Fibroblast of lung (primary cell): ENCODE measurements around the gene COL24A1. TPM values are rescaled to one million over a fixed set of nuclear protein-coding genes. Genes with fewer than 3 reads are reported as not detected.
"Not testable (repeated sequence)": the region's sequence is repeated elsewhere in the genome, so short reads cannot be mapped to it uniquely, and the experiment has no call there.

Experiments used
- DNase-seq, 2 donors: peaks; one replicate each; pipeline versions ENCODE4 v3.0.0 to v3.0.0-alpha.2; 2010; ENCODE audit warnings: low read depth in 2 of 2
- H2AFZ ChIP-seq: 2 replicates; pipeline ENCODE4 v1.5.1; 2012; ENCODE audit warnings: low read length, control low read depth, inconsistent platforms
- H3K27ac ChIP-seq: 2 replicates; pipeline ENCODE4 v1.5.1; 2011; ENCODE audit warnings: low read length, control low read depth; ENCODE audit not compliant: insufficient read depth
- H3K27me3 ChIP-seq: 2 replicates; pipeline ENCODE4 v1.5.1; 2011; ENCODE audit warnings: mild to moderate bottlenecking, low read length; ENCODE audit not compliant: control insufficient read depth, insufficient read depth
- H3K36me3 ChIP-seq: 2 replicates; pipeline ENCODE4 v1.5.1; 2011; ENCODE audit warnings: low read length; ENCODE audit not compliant: control insufficient read depth, insufficient read depth
- H3K4me1 ChIP-seq: 2 replicates; pipeline ENCODE4 v1.5.1; 2011; ENCODE audit warnings: low read length; ENCODE audit not compliant: control insufficient read depth, insufficient read depth; ENCODE audit errors: extremely low read depth
- H3K4me2 ChIP-seq: 2 replicates; pipeline ENCODE4 v1.5.1; 2011; ENCODE audit warnings: low read length, control low read depth; ENCODE audit not compliant: insufficient read depth; ENCODE audit errors: extremely low read depth
- H3K4me3 ChIP-seq, 4 experiments: fragments of 200-600 bp in 1 of 4; sonication (generic) in 1 of 4; replicated peaks in 1 of 4; 2 replicates each; pipeline ENCODE4 v1.5.1; 2011 to 2016; ENCODE audit warnings: low read length in 4 of 4, low read depth in 3 of 4, mild to moderate bottlenecking in 3 of 4, control low read depth in 2 of 4, inconsistent platforms in 1 of 4, mixed read lengths in 1 of 4; ENCODE audit not compliant: insufficient read depth in 1 of 4; ENCODE audit errors: control extremely low read depth in 1 of 4
- H3K79me2 ChIP-seq: 2 replicates; pipeline ENCODE4 v1.5.1; 2012; ENCODE audit warnings: mild to moderate bottlenecking, low read length, inconsistent platforms; ENCODE audit not compliant: control insufficient read depth, insufficient read depth
- H3K9ac ChIP-seq: 2 replicates; pipeline ENCODE4 v1.5.1; 2011; ENCODE audit warnings: mild to moderate bottlenecking, low read length, control low read depth; ENCODE audit not compliant: insufficient read depth
- H3K9me3 ChIP-seq: 2 replicates; pipeline ENCODE4 v1.5.1; 2012; ENCODE audit warnings: low read depth, low read length; ENCODE audit not compliant: control insufficient read depth, insufficient read depth
- H4K20me1 ChIP-seq: 2 replicates; pipeline ENCODE4 v1.5.1; 2011; ENCODE audit warnings: low read length; ENCODE audit not compliant: control insufficient read depth, insufficient read depth; ENCODE audit errors: extremely low read depth
- EZH2 ChIP-seq: IDR thresholded peaks from 2 replicates; pipeline ENCODE4 v1.5.1; 2012; ENCODE audit warnings: low read length, control low read depth, mild to moderate bottlenecking; ENCODE audit errors: missing control alignments
- polyA plus RNA-seq, 2 donors: library from polyadenylated mRNA; depleted of rRNA in 1 of 2; stranded (reverse) in 1 of 2; unstranded in 1 of 2; fragments of >200 nt; gene quantifications; 2 replicates each; pipeline ENCODE4 v1.2.1, GENCODE V29; 2011 to 2012; ENCODE audit warnings: missing spikeins in 1 of 2
- total RNA-seq: library from RNA; depleted of rRNA; stranded (reverse); fragments of >200 nt; gene quantifications from 2 replicates; pipeline ENCODE4 v1.2.1, GENCODE V29; 2014
- TF ChIP-seq, protein P1 (sequence below), 2 donors: IDR thresholded peaks in 1 of 2; conservative IDR thresholded peaks in 1 of 2; 1 replicate in 1 of 2; 2 replicates in 1 of 2; pipeline ENCODE4 v1.5.1; 2011 to 2012; ENCODE audit warnings: low read length in 2 of 2, control low read depth in 1 of 2, inconsistent platforms in 1 of 2, low read depth in 1 of 2, mild to moderate bottlenecking in 1 of 2

COL24A1 gene
- total and polyA plus RNA-seq, 2 donors (not counting 1 experiment from before 2014, with no cell fraction given) = 0.31 to 3.3 TPM

DNA sequence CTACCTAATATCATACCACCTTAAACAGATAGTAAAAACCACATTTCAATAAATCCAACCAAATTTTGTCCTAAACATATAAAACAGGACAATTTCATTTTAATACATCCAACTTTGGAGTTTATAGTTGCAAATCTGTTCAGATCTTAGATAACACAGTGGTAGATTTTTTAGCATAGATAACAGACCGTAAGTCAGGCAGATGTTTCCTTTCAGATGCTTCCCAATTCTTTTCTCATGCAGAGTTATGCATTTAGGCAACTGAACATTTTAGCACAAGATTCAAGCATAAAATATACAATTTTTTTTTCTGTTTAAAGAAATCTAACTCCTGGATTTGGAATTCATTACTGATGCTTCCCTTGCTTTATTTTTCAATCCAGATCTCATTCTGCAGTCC is 291.8 kb downstream of the COL24A1 start:
- TF ChIP-seq, protein P1, sequence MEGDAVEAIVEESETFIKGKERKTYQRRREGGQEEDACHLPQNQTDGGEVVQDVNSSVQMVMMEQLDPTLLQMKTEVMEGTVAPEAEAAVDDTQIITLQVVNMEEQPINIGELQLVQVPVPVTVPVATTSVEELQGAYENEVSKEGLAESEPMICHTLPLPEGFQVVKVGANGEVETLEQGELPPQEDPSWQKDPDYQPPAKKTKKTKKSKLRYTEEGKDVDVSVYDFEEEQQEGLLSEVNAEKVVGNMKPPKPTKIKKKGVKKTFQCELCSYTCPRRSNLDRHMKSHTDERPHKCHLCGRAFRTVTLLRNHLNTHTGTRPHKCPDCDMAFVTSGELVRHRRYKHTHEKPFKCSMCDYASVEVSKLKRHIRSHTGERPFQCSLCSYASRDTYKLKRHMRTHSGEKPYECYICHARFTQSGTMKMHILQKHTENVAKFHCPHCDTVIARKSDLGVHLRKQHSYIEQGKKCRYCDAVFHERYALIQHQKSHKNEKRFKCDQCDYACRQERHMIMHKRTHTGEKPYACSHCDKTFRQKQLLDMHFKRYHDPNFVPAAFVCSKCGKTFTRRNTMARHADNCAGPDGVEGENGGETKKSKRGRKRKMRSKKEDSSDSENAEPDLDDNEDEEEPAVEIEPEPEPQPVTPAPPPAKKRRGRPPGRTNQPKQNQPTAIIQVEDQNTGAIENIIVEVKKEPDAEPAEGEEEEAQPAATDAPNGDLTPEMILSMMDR (conservative IDR thresholded peaks at IDR 0.05 in 1 of 2, IDR thresholded peaks at IDR 0.05 in 1 of 2; ENCODE audit: low read depth in 1 of 2, low read length in 2 of 2) = no peak
- no peak for TF ChIP-seq EZH2
- no peak overlapping the region for H3K4me2 ChIP-seq
- no peaks in the 10 kb centered on the region for H3K9me3 ChIP-seq
- H3K79me2 ChIP-seq = no peaks in the 10 kb centered on the region
- peak in 1 of 2 donors; percentile 6 for DNase-seq
- no peak overlapping the region for H3K27ac ChIP-seq
- H3K4me1 ChIP-seq = no peaks in the 10 kb centered on the region
- H4K20me1 ChIP-seq = no peaks in the 10 kb centered on the region
- no peak overlapping the region for H3K9ac ChIP-seq
- no peak overlapping the region for H3K4me3 ChIP-seq
- H2AFZ ChIP-seq = no peak overlapping the region
- H3K27me3 ChIP-seq = no peaks in the 10 kb centered on the region
- H3K36me3 ChIP-seq = no peaks in the 10 kb centered on the region

DNA sequence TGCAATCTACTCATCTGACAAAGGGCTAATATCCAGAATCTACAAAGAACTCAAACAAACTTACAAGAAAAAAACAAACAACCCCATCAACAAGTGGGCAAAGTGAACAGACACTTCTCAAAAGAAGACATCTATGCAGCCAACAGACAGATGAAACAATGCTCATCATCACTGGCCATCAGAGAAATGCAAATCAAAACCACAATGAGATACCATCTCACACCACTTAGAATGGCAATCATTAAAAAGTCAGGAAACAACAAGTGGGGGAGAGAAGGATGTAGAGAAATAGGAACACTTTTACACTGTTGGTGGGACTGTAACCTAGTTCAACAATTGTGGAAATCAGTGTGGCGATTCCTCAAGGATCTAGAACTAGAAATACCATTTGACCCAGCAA is 292.9 kb downstream of the COL24A1 start:
- H2AFZ ChIP-seq, H3K4me2 ChIP-seq, H3K4me1 ChIP-seq, H3K27ac ChIP-seq, H3K79me2 ChIP-seq, H3K4me3 ChIP-seq, H3K27me3 ChIP-seq, H3K36me3 ChIP-seq, DNase-seq, H3K9ac ChIP-seq, H4K20me1 ChIP-seq, H3K9me3 ChIP-seq: not testable (repeated sequence)

DNA sequence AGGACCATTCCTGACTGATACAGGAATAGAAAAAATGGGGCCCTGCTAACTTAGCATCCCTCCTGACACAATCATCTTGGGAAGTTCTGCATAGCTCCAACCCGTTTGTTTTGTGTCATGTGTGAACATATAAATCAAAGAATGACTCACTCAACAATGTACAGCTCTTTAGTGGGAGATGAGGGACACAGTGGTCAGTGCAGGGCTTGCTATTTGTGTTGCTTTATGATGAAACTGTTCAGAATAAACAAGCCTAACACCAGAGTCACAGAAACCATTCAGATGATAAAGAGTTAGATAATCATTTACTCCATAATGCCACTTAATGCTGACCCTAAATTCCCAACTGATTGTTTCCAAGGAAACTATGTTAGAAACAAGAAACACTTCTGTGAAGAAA is 294.1 kb downstream of the COL24A1 start:
- peak; percentile 11 to 79 for DNase-seq
- Histone ChIP-seq H3K4me3 (no peak overlapping the region), H3K27me3 (no peaks in the 10 kb centered on the region), H2AFZ (no peak overlapping the region), H3K36me3 (no peaks in the 10 kb centered on the region), H3K9ac (no peak overlapping the region), H3K79me2 (no peaks in the 10 kb centered on the region), H3K4me1 (no peaks in the 10 kb centered on the region), H3K27ac (no peak overlapping the region), H4K20me1 (no peaks in the 10 kb centered on the region), H3K4me2 (no peak overlapping the region), H3K9me3 (no peaks in the 10 kb centered on the region)
- TF ChIP-seq, protein P1 (conservative IDR thresholded peaks at IDR 0.05 in 1 of 2, IDR thresholded peaks at IDR 0.05 in 1 of 2; ENCODE audit: low read depth in 1 of 2, low read length in 2 of 2) = no peak
- no peak for TF ChIP-seq EZH2
